Neural cell (in vitro differentiated cells): ENCODE measurements around the gene GNA12. TPM values are rescaled to one million over a fixed set of nuclear protein-coding genes. Genes with fewer than 3 reads are reported as not detected.

Experiments used
- H2AFZ ChIP-seq: fragments of 200-600, 300-800 bp; sonication (generic), shearing (Covaris generic); 2 replicates; pipeline ENCODE4 v1.6.0; 2014; ENCODE audit warnings: low read depth, mild to moderate bottlenecking, antibody characterized with exemption, low read length, moderate library complexity
- H3F3A ChIP-seq: fragments of 200-600 bp; shearing (Covaris generic); 2 replicates; pipeline ENCODE4 v1.6.1; 2016; ENCODE audit warnings: mild to moderate bottlenecking, moderate library complexity, mixed read lengths, antibody characterized with exemption, low read length; ENCODE audit not compliant: insufficient read depth, poor library complexity, severe bottlenecking
- H3K27ac ChIP-seq: fragments of 200-600, 300-800 bp; sonication (generic), shearing (Covaris generic); 2 replicates; pipeline ENCODE4 v1.5.1; 2014; ENCODE audit warnings: mild to moderate bottlenecking, low read length, moderate library complexity
- H3K27me3 ChIP-seq: fragments of 300-800, 200-600 bp; sonication (generic), shearing (Covaris generic); 2 replicates; pipeline ENCODE4 v1.6.0; 2014; ENCODE audit warnings: mild to moderate bottlenecking, low read depth, low read length, moderate library complexity; ENCODE audit not compliant: insufficient read depth
- H3K36me3 ChIP-seq: fragments of 300-800, 200-600 bp; sonication (generic), shearing (Covaris generic); 2 replicates; pipeline ENCODE4 v1.5.1; 2014; ENCODE audit warnings: mild to moderate bottlenecking, antibody characterized with exemption, low read length, moderate library complexity; ENCODE audit not compliant: insufficient read depth
- H3K4me2 ChIP-seq: fragments of 300-800, 200-600 bp; sonication (generic), shearing (Covaris generic); 2 replicates; pipeline ENCODE4 v1.6.0; 2014; ENCODE audit warnings: mild to moderate bottlenecking, low read length
- H3K4me3 ChIP-seq: fragments of 300-800, 200-600 bp; sonication (generic), shearing (Covaris generic); 2 replicates; pipeline ENCODE4 v1.5.1; 2014; ENCODE audit warnings: mild to moderate bottlenecking, low read length, moderate library complexity
- H3K79me2 ChIP-seq: fragments of 200-600 bp; shearing (Covaris generic); replicated peaks from 2 replicates; pipeline ENCODE4 v1.6.0; 2014; ENCODE audit warnings: mild to moderate bottlenecking, low read length, moderate library complexity; ENCODE audit not compliant: insufficient read depth
- H3K9ac ChIP-seq: fragments of 300-800, 200-600 bp; sonication (generic), shearing (Covaris generic); 2 replicates; pipeline ENCODE4 v1.6.1; 2016; ENCODE audit warnings: mild to moderate bottlenecking, low read length, mixed read lengths
- H3K9me2 ChIP-seq: fragments of 200-600 bp; shearing (Covaris generic); 2 replicates; pipeline ENCODE4 v1.6.1; 2016; ENCODE audit warnings: mild to moderate bottlenecking, low read length, mixed read lengths; ENCODE audit not compliant: insufficient read depth
- H3K9me3 ChIP-seq: fragments of 200-600, 300-800 bp; sonication (generic), shearing (Covaris generic); 2 replicates; pipeline ENCODE4 v1.6.1; 2016; ENCODE audit warnings: mild to moderate bottlenecking, mixed run types, low read length, moderate library complexity, mixed read lengths
- H4K20me1 ChIP-seq: fragments of 200-600 bp; shearing (Covaris generic); 2 replicates; pipeline ENCODE4 v1.6.1; 2016; ENCODE audit warnings: mild to moderate bottlenecking, mixed run types; ENCODE audit not compliant: insufficient read depth
- EP300 ChIP-seq: fragments of 450-650 bp; conservative IDR thresholded peaks from 2 replicates; pipeline ENCODE4 v1.6.1; 2014; ENCODE audit warnings: antibody characterized with exemption, mild to moderate bottlenecking, moderate library complexity; ENCODE audit not compliant: poor library complexity, severe bottlenecking
- EZH2 ChIP-seq: fragments of 200-600, 300-800 bp; shearing (Covaris generic), sonication (generic); IDR thresholded peaks from 2 replicates; pipeline ENCODE4 v1.6.1; 2014; ENCODE audit warnings: antibody characterized with exemption, low read length, borderline replicate concordance, mild to moderate bottlenecking; ENCODE audit not compliant: insufficient read depth, poor library complexity, severe bottlenecking
- MXI1 ChIP-seq: fragments of 450-650 bp; conservative IDR thresholded peaks from 2 replicates; pipeline ENCODE4 v1.6.1; 2014; ENCODE audit warnings: antibody characterized with exemption, mild to moderate bottlenecking; ENCODE audit not compliant: poor library complexity, severe bottlenecking
- POLR2AphosphoS5 ChIP-seq: IDR thresholded peaks from 2 replicates; pipeline ENCODE4 v1.6.1; 2012
- RAD21 ChIP-seq: fragments of 450-650 bp; conservative IDR thresholded peaks from 2 replicates; pipeline ENCODE4 v1.6.1; 2014; ENCODE audit warnings: antibody characterized with exemption, mild to moderate bottlenecking, moderate library complexity
- SMC3 ChIP-seq: fragments of 450-650 bp; conservative IDR thresholded peaks from 2 replicates; pipeline ENCODE4 v1.6.1; 2014; ENCODE audit warnings: antibody characterized with exemption, mild to moderate bottlenecking, moderate library complexity; ENCODE audit not compliant: poor library complexity
- TAF1 ChIP-seq: IDR thresholded peaks from 2 replicates; pipeline ENCODE4 v1.6.1; 2012; ENCODE audit warnings: low read depth
- polyA plus RNA-seq: library from polyadenylated mRNA; depleted of rRNA; stranded (reverse); fragments of >200 nt; gene quantifications from 2 replicates; pipeline ENCODE4 v1.2.3, GENCODE V29; 2014
- TF ChIP-seq, protein P1 (sequence below): IDR thresholded peaks from 2 replicates; pipeline ENCODE4 v1.6.1; 2012; ENCODE audit warnings: borderline replicate concordance
- TF ChIP-seq, protein P2 (sequence below): fragments of 450-650 bp; IDR thresholded peaks from 2 replicates; pipeline ENCODE4 v1.5.1; 2014; ENCODE audit warnings: antibody characterized with exemption, mild to moderate bottlenecking, moderate library complexity; ENCODE audit not compliant: poor library complexity, severe bottlenecking

Gene GNA12
- polyA plus RNA-seq, 1 donor from 2014 or later: 15.5 TPM

DNA sequence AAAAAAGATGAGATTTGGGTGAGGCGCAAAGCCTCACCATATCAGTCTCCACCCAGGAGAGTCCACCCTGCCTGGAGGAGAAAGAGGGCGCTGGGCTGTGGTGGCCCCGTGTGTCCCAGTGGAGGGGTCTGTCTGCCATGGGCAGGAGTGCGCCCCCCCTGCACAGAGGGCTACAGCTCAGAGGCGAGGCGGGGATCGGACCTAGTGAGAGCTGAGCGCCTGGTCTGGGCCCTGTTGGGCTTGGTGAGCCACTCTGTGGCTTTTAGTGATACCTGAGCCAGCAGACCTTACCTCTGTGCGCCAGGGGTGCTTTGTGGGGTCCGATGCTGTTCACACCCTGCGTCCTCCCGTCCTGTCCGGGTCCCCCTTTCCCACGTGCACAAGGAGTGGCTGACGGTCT, 25.9 kb upstream of the GNA12 start:
- Histone ChIP-seq H3K9me3 (no peaks in the 10 kb centered on the region), H3K4me3 (no peak overlapping the region), H3K79me2 (no peaks in the 10 kb centered on the region), H2AFZ (no peak overlapping the region), H3F3A (no peaks in the 10 kb centered on the region), H3K4me2 (no peak overlapping the region), H3K27ac (no peak overlapping the region), H3K9me2 (no peaks in the 10 kb centered on the region), H4K20me1 (no peaks in the 10 kb centered on the region), H3K9ac (no peak overlapping the region), H3K27me3 (no peaks in the 10 kb centered on the region), H3K36me3 (no peaks in the 10 kb centered on the region)
- TF ChIP-seq EP300 (no peak), MXI1 (no peak), EZH2 (no peak), TAF1 (no peak), RAD21 (no peak), POLR2AphosphoS5 (no peak), SMC3 (no peak)
- TF ChIP-seq, protein P1, sequence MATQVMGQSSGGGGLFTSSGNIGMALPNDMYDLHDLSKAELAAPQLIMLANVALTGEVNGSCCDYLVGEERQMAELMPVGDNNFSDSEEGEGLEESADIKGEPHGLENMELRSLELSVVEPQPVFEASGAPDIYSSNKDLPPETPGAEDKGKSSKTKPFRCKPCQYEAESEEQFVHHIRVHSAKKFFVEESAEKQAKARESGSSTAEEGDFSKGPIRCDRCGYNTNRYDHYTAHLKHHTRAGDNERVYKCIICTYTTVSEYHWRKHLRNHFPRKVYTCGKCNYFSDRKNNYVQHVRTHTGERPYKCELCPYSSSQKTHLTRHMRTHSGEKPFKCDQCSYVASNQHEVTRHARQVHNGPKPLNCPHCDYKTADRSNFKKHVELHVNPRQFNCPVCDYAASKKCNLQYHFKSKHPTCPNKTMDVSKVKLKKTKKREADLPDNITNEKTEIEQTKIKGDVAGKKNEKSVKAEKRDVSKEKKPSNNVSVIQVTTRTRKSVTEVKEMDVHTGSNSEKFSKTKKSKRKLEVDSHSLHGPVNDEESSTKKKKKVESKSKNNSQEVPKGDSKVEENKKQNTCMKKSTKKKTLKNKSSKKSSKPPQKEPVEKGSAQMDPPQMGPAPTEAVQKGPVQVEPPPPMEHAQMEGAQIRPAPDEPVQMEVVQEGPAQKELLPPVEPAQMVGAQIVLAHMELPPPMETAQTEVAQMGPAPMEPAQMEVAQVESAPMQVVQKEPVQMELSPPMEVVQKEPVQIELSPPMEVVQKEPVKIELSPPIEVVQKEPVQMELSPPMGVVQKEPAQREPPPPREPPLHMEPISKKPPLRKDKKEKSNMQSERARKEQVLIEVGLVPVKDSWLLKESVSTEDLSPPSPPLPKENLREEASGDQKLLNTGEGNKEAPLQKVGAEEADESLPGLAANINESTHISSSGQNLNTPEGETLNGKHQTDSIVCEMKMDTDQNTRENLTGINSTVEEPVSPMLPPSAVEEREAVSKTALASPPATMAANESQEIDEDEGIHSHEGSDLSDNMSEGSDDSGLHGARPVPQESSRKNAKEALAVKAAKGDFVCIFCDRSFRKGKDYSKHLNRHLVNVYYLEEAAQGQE: no peak
- TF ChIP-seq, protein P2, sequence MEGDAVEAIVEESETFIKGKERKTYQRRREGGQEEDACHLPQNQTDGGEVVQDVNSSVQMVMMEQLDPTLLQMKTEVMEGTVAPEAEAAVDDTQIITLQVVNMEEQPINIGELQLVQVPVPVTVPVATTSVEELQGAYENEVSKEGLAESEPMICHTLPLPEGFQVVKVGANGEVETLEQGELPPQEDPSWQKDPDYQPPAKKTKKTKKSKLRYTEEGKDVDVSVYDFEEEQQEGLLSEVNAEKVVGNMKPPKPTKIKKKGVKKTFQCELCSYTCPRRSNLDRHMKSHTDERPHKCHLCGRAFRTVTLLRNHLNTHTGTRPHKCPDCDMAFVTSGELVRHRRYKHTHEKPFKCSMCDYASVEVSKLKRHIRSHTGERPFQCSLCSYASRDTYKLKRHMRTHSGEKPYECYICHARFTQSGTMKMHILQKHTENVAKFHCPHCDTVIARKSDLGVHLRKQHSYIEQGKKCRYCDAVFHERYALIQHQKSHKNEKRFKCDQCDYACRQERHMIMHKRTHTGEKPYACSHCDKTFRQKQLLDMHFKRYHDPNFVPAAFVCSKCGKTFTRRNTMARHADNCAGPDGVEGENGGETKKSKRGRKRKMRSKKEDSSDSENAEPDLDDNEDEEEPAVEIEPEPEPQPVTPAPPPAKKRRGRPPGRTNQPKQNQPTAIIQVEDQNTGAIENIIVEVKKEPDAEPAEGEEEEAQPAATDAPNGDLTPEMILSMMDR: no peak

DNA sequence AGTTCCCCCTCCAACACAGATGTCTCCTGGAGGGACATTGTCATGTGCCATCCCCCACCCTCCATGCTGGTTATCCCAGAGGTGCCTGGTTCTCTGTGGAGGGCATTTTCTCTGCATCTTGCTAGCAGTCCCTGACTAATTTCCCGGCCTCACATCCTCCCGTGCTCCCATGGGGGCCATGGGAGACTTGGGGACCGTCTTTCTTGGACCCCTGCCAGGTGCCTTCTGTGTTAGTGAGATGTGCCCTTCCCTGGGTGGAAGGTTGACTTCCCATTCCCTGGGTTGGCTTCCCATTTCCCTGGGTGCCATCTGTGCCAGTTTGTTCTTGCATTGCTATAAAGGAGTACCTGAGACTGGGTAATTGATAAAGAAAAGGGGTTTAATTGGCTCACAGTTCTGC, 22.5 kb upstream of the GNA12 start:
- no peak overlapping the region for H3K4me3 ChIP-seq
- H3K9me2 ChIP-seq: no peaks in the 10 kb centered on the region
- H4K20me1 ChIP-seq: no peaks in the 10 kb centered on the region
- TF ChIP-seq RAD21 (no peak), POLR2AphosphoS5 (no peak), TAF1 (no peak), EZH2 (no peak), MXI1 (no peak), SMC3 (no peak), EP300 (no peak)
- TF ChIP-seq, protein P2: no peak
- TF ChIP-seq, protein P1: no peak
- no peaks in the 10 kb centered on the region for H3K27me3 ChIP-seq
- no peak overlapping the region for H2AFZ ChIP-seq
- H3K36me3 ChIP-seq: no peaks in the 10 kb centered on the region
- H3F3A ChIP-seq: no peaks in the 10 kb centered on the region
- no peak overlapping the region for H3K27ac ChIP-seq
- H3K4me2 ChIP-seq: no peak overlapping the region
- no peak overlapping the region for H3K9ac ChIP-seq
- no peaks in the 10 kb centered on the region for H3K9me3 ChIP-seq
- H3K79me2 ChIP-seq: no peaks in the 10 kb centered on the region
